ENCODE data around the gene HES3. TPM values are rescaled to one million over a fixed set of nuclear protein-coding genes. Genes with fewer than 3 reads are reported as not detected.

Gene HES3
- total RNA-seq, 1 experiment from 2014 or later = not detected

DNA sequence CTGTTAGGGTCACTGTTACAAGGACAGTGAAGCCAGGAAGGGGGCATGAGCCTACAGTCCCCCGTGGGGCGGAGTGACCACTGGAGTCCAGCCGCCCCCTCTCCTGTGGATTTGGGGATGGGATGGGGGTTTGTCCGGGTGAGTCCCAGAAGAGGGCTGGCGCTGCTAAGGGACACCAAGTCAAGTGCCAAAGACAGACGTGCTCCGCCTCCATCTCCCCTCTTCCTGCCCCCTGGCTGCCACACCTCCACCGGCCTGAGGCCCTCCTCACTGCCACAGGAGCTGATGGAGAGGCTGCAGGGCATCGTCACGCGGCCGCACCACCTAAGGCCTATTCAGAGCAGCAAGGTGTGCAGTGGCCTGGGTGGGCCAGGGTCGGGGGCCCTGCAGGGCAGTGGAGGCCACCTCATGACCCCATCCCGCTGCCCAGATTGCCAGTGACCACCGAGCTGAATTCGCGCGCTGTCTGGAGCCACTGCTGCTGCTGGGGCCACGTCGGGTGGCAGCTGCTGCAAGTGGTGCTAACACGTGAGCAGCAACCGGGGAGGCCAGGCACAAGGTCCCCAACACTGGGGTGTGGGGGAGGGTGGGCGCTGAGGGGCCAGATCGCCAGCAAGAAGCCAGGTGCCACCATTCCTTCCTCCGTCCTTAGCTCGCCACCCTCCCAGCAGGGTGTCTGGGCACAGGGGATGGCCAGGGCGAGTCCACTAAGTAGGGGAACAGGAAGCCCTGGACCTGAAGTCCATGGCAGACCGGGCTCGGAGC is 33.2 kb upstream of the HES3 start:
- no peak for TF ChIP-seq CEBPB (IDR thresholded peaks at IDR 0.05; ENCODE audit: low read depth)
- no peak for TF ChIP-seq EGR1 (IDR thresholded peaks at IDR 0.05; ENCODE audit: low read depth)
- no peak for TF ChIP-seq POLR2A (IDR thresholded peaks at IDR 0.05; ENCODE audit: borderline replicate concordance, extremely low read depth, insufficient read depth, insufficient read length)
- TF ChIP-seq ATF3 (IDR thresholded peaks at IDR 0.05) = no peak
- no peak for TF ChIP-seq EZH2 (IDR thresholded peaks at IDR 0.05)
- no peak for TF ChIP-seq ELF1 (IDR thresholded peaks at IDR 0.05; ENCODE audit: borderline replicate concordance, low read depth)
- TF ChIP-seq POLR2AphosphoS5 (IDR thresholded peaks at IDR 0.05; ENCODE audit: low read depth, low read length) = no peak
- no peak for TF ChIP-seq SP1 (IDR thresholded peaks at IDR 0.05; ENCODE audit: low read depth)
- DNase-seq (ENCODE audit: low read depth, low spot score) = no peak
- ATAC-seq = no peak
- Histone ChIP-seq H3K9me3 (ENCODE audit: control insufficient read depth in 1 of 2, insufficient read depth in 1 of 2, low read depth in 1 of 2, low read length in 2 of 2) (no peaks in the 10 kb centered on the region), H4K20me1 (ENCODE audit: insufficient read depth) (no peaks in the 10 kb centered on the region), H3K4me2 (ENCODE audit: low read length) (no peak overlapping the region), H3K4me1 (ENCODE audit: control insufficient read depth in 1 of 2, insufficient read depth in 2 of 2, low read length in 2 of 2) (peaks cover 0 to 13% of the 10 kb centered on the region in 2 experiments; a peak in 3 of 4 replicates), H3K4me3 (replicated peaks in 1 of 2; ENCODE audit: low read depth in 1 of 2, low read length in 2 of 2) (no peak overlapping the region), H3K9ac (ENCODE audit: low read length) (no peak overlapping the region), H2AFZ (ENCODE audit: low read depth, low read length, poor library complexity, severe bottlenecking) (no peak overlapping the region), H3K27me3 (ENCODE audit: insufficient read depth, low read length) (no peaks in the 10 kb centered on the region), H3K79me2 (ENCODE audit: insufficient read depth, low read length) (peaks cover 24% of the 10 kb centered on the region), H3K9me2 (ENCODE audit: insufficient read depth) (no peaks in the 10 kb centered on the region), H3K27ac (ENCODE audit: low read depth, low read length) (no peak overlapping the region), H3K36me3 (ENCODE audit: control insufficient read depth in 1 of 2, insufficient read depth in 2 of 2, low read length in 2 of 2) (peaks cover 0 to 29% of the 10 kb centered on the region in 2 experiments; a peak in 2 of 4 replicates)
- ChIA-PET RAD21 (ENCODE audit: low non-redundant PET in 1 of 2, low total read pairs in 2 of 2, uncharacterized antibody in 2 of 2, unreplicated experiment in 2 of 2) (no interaction called here), POLR2A (no interaction called here), CTCF (no interaction called here)
- intact Hi-C loops (cut with micrococcal nuclease) = no loop called here
- BruUV-seq (replicated peaks) = no TSS peak

- intact Hi-C loops (cut with micrococcal nuclease) = no loop called here
- DNase-seq (ENCODE audit: low read depth, low spot score) (no peak), ATAC-seq (no peak)
- no TSS peak for BruUV-seq (replicated peaks)
- no peak overlapping the region for H3K4me3 ChIP-seq (replicated peaks in 1 of 2; ENCODE audit: low read depth in 1 of 2, low read length in 2 of 2)
- H3K27ac ChIP-seq (ENCODE audit: low read depth, low read length) = no peak overlapping the region
- no peaks in the 10 kb centered on the region for H3K27me3 ChIP-seq (ENCODE audit: insufficient read depth, low read length)
- no peaks in the 10 kb centered on the region for H3K9me2 ChIP-seq (ENCODE audit: insufficient read depth)
- H3K4me1 ChIP-seq (ENCODE audit: control insufficient read depth in 1 of 2, insufficient read depth in 2 of 2, low read length in 2 of 2) = peaks cover 0 to 12% of the 10 kb centered on the region in 2 experiments; a peak in 3 of 4 replicates
- ChIA-PET CTCF (no interaction called here), POLR2A (no interaction called here), RAD21 (ENCODE audit: low non-redundant PET in 1 of 2, low total read pairs in 2 of 2, uncharacterized antibody in 2 of 2, unreplicated experiment in 2 of 2) (no interaction called here)
- no peaks in the 10 kb centered on the region for H3K9me3 ChIP-seq (ENCODE audit: control insufficient read depth in 1 of 2, insufficient read depth in 1 of 2, low read depth in 1 of 2, low read length in 2 of 2)
- peaks cover 15% of the 10 kb centered on the region for H3K79me2 ChIP-seq (ENCODE audit: insufficient read depth, low read length)
- no peak overlapping the region for H3K9ac ChIP-seq (ENCODE audit: low read length)
- no peak overlapping the region for H2AFZ ChIP-seq (ENCODE audit: low read depth, low read length, poor library complexity, severe bottlenecking)
- peaks cover 0 to 33% of the 10 kb centered on the region in 2 experiments; a peak in 2 of 4 replicates for H3K36me3 ChIP-seq (ENCODE audit: control insufficient read depth in 1 of 2, insufficient read depth in 2 of 2, low read length in 2 of 2)
- H4K20me1 ChIP-seq (ENCODE audit: insufficient read depth) = no peaks in the 10 kb centered on the region
- no peak overlapping the region for H3K4me2 ChIP-seq (ENCODE audit: low read length)
- TF ChIP-seq FOSL1 (IDR thresholded peaks at IDR 0.05; ENCODE audit: low read depth) (no peak), POLR2A (IDR thresholded peaks at IDR 0.05; ENCODE audit: borderline replicate concordance, extremely low read depth, insufficient read depth, insufficient read length) (no peak), ZBTB33 (IDR thresholded peaks at IDR 0.05; ENCODE audit: extremely low read depth, insufficient replicate concordance, low read length) (no peak), ZFX (IDR thresholded peaks at IDR 0.05) (no peak), EGR1 (IDR thresholded peaks at IDR 0.05; ENCODE audit: low read depth) (no peak), EZH2 (IDR thresholded peaks at IDR 0.05) (no peak)
- TF ChIP-seq, protein P1, sequence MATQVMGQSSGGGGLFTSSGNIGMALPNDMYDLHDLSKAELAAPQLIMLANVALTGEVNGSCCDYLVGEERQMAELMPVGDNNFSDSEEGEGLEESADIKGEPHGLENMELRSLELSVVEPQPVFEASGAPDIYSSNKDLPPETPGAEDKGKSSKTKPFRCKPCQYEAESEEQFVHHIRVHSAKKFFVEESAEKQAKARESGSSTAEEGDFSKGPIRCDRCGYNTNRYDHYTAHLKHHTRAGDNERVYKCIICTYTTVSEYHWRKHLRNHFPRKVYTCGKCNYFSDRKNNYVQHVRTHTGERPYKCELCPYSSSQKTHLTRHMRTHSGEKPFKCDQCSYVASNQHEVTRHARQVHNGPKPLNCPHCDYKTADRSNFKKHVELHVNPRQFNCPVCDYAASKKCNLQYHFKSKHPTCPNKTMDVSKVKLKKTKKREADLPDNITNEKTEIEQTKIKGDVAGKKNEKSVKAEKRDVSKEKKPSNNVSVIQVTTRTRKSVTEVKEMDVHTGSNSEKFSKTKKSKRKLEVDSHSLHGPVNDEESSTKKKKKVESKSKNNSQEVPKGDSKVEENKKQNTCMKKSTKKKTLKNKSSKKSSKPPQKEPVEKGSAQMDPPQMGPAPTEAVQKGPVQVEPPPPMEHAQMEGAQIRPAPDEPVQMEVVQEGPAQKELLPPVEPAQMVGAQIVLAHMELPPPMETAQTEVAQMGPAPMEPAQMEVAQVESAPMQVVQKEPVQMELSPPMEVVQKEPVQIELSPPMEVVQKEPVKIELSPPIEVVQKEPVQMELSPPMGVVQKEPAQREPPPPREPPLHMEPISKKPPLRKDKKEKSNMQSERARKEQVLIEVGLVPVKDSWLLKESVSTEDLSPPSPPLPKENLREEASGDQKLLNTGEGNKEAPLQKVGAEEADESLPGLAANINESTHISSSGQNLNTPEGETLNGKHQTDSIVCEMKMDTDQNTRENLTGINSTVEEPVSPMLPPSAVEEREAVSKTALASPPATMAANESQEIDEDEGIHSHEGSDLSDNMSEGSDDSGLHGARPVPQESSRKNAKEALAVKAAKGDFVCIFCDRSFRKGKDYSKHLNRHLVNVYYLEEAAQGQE (IDR thresholded peaks at IDR 0.05; ENCODE audit: low read depth) = no peak
Observed at GRCh38 chr1:6211731-6212130, 32.2 kb upstream of the HES3 start.
